ENCODE measurements around the gene RALGAPA2. TPM values are rescaled to one million over a fixed set of nuclear protein-coding genes. Genes with fewer than 3 reads are reported as not detected.
"Not testable (repeated sequence)": the region's sequence is repeated elsewhere in the genome, so short reads cannot be mapped to it uniquely, and the experiment has no call there.

Gene RALGAPA2
- total RNA-seq, 1 donor from 2014 or later, result 17.2 TPM

- intact Hi-C loops (cut with micrococcal nuclease), result no loop called here
These were observed 353.6 kb downstream of the RALGAPA2 start for GRCh38 chr20:20358801-20359200.

- intact Hi-C loops (cut with micrococcal nuclease), result not testable (repeated sequence)
These were observed 356.9 kb downstream of the RALGAPA2 start for GRCh38 chr20:20355503-20355902.

- intact Hi-C loops (cut with micrococcal nuclease), result no loop called here
These were observed 358.9 kb downstream of the RALGAPA2 start for GRCh38 chr20:20353576-20353975.

GRCh38 chr20:20344476-20344875, 368.0 kb downstream of the RALGAPA2 start:
- intact Hi-C loops (cut with micrococcal nuclease), result no loop called here

- intact Hi-C loops (cut with micrococcal nuclease), result no loop called here
These were observed 368.5 kb downstream of the RALGAPA2 start for GRCh38 chr20:20343932-20344331.
